Measurements from ENCODE around the gene RETREG1.

The RETREG1 gene

GRCh38 chr5:16525651-16526050 lies 91.1 kb downstream of the RETREG1 start:
- H3K56ac ChIP-seq (ENCODE audit: low read length): no peak overlapping the region
- H3K79me1 ChIP-seq (ENCODE audit: low read length): no peaks in the 10 kb centered on the region
- H3K23ac ChIP-seq (ENCODE audit: low read length): no peak overlapping the region
- H3K9ac ChIP-seq (ENCODE audit: low read length): no peak overlapping the region
- no peaks in the 10 kb centered on the region for H3K36me3 ChIP-seq (ENCODE audit: control insufficient read depth, insufficient read depth, low read length)
- H3K79me2 ChIP-seq (ENCODE audit: control insufficient read depth, insufficient read depth, low read length): no peaks in the 10 kb centered on the region
- H3K4ac ChIP-seq (ENCODE audit: low read depth, low read length): no peak overlapping the region
- no peaks in the 10 kb centered on the region for H3K4me1 ChIP-seq (ENCODE audit: control insufficient read depth, low read depth, low read length)
- no peak overlapping the region for H4K5ac ChIP-seq (ENCODE audit: low read length)
- H3K4me3 ChIP-seq (ENCODE audit: low read length): no peak overlapping the region
- no peaks in the 10 kb centered on the region for H3K27me3 ChIP-seq (ENCODE audit: insufficient read depth, low read length, poor library complexity)
- no peak overlapping the region for H4K8ac ChIP-seq (ENCODE audit: low read depth, low read length)
- H2BK15ac ChIP-seq (replicated peaks; ENCODE audit: low read depth): no peak overlapping the region
- no peak overlapping the region for H2BK5ac ChIP-seq (ENCODE audit: low read length)
- H3K27ac ChIP-seq (ENCODE audit: low read depth, low read length): no peak overlapping the region
- WGBS (ENCODE audit: extremely low coverage, insufficient coverage, low lambda C conversion rate): no CpG with 5 or more reads among the region's 4 CpGs
- H2BK120ac ChIP-seq (ENCODE audit: low read depth, low read length): no peak overlapping the region
- H2AK5ac ChIP-seq (ENCODE audit: low read length): no peak overlapping the region
- no peak overlapping the region for H3K18ac ChIP-seq (ENCODE audit: low read length)
- H3K4me2 ChIP-seq (ENCODE audit: low read length): no peak overlapping the region
- DNase-seq: no peak

- Histone ChIP-seq H3K4me2 (ENCODE audit: low read length) (no peak overlapping the region), H3K9ac (ENCODE audit: low read length) (no peak overlapping the region), H3K27ac (ENCODE audit: low read depth, low read length) (no peak overlapping the region), H2BK120ac (ENCODE audit: low read depth, low read length) (no peak overlapping the region), H3K79me1 (ENCODE audit: low read length) (no peaks in the 10 kb centered on the region), H3K4ac (ENCODE audit: low read depth, low read length) (no peak overlapping the region), H3K18ac (ENCODE audit: low read length) (no peak overlapping the region), H2AK5ac (ENCODE audit: low read length) (no peak overlapping the region), H3K27me3 (ENCODE audit: insufficient read depth, low read length, poor library complexity) (no peaks in the 10 kb centered on the region), H3K4me1 (ENCODE audit: control insufficient read depth, low read depth, low read length) (no peaks in the 10 kb centered on the region), H3K4me3 (ENCODE audit: low read length) (no peak overlapping the region), H4K8ac (ENCODE audit: low read depth, low read length) (no peak overlapping the region), H3K79me2 (ENCODE audit: control insufficient read depth, insufficient read depth, low read length) (no peaks in the 10 kb centered on the region), H3K56ac (ENCODE audit: low read length) (no peak overlapping the region), H4K5ac (ENCODE audit: low read length) (no peak overlapping the region), H3K23ac (ENCODE audit: low read length) (no peak overlapping the region), H2BK15ac (replicated peaks; ENCODE audit: low read depth) (no peak overlapping the region), H3K36me3 (ENCODE audit: control insufficient read depth, insufficient read depth, low read length) (no peaks in the 10 kb centered on the region), H2BK5ac (ENCODE audit: low read length) (no peak overlapping the region)
- whole genome bisulfite sequencing (ENCODE audit: extremely low coverage, insufficient coverage, low lambda C conversion rate): no CpG with 5 or more reads among the region's 5 CpGs
- DNase-seq: no peak
These were observed 92.5 kb downstream of the RETREG1 start for GRCh38 chr5:16524286-16524685.

GRCh38 chr5:16521521-16522483 lies 95.0 kb downstream of the RETREG1 start:
- Histone ChIP-seq H2BK120ac (ENCODE audit: low read depth, low read length) (no peak overlapping the region), H2AK5ac (ENCODE audit: low read length) (no peak overlapping the region), H3K9ac (ENCODE audit: low read length) (no peak overlapping the region), H3K56ac (ENCODE audit: low read length) (no peak overlapping the region), H3K4ac (ENCODE audit: low read depth, low read length) (no peak overlapping the region), H3K4me1 (ENCODE audit: control insufficient read depth, low read depth, low read length) (no peaks in the 10 kb centered on the region), H3K23ac (ENCODE audit: low read length) (no peak overlapping the region), H3K18ac (ENCODE audit: low read length) (no peak overlapping the region), H2BK15ac (replicated peaks; ENCODE audit: low read depth) (no peak overlapping the region), H3K27ac (ENCODE audit: low read depth, low read length) (no peak overlapping the region), H3K79me1 (ENCODE audit: low read length) (no peaks in the 10 kb centered on the region), H3K27me3 (ENCODE audit: insufficient read depth, low read length, poor library complexity) (no peaks in the 10 kb centered on the region), H4K8ac (ENCODE audit: low read depth, low read length) (no peak overlapping the region), H3K79me2 (ENCODE audit: control insufficient read depth, insufficient read depth, low read length) (no peaks in the 10 kb centered on the region), H3K4me3 (ENCODE audit: low read length) (no peak overlapping the region), H4K5ac (ENCODE audit: low read length) (no peak overlapping the region), H3K36me3 (ENCODE audit: control insufficient read depth, insufficient read depth, low read length) (no peaks in the 10 kb centered on the region), H2BK5ac (ENCODE audit: low read length) (no peak overlapping the region), H3K4me2 (ENCODE audit: low read length) (no peak overlapping the region)
- DNase-seq: no peak
- WGBS (ENCODE audit: extremely low coverage, insufficient coverage, low lambda C conversion rate): no CpG with 5 or more reads among the region's 10 CpGs

- Histone ChIP-seq H3K27me3 (ENCODE audit: insufficient read depth, low read length, poor library complexity) (no peaks in the 10 kb centered on the region), H2BK5ac (ENCODE audit: low read length) (no peak overlapping the region), H3K4me1 (ENCODE audit: control insufficient read depth, low read depth, low read length) (no peaks in the 10 kb centered on the region), H2BK120ac (ENCODE audit: low read depth, low read length) (no peak overlapping the region), H3K4me2 (ENCODE audit: low read length) (no peak overlapping the region), H3K18ac (ENCODE audit: low read length) (no peak overlapping the region), H3K4ac (ENCODE audit: low read depth, low read length) (no peak overlapping the region), H3K4me3 (ENCODE audit: low read length) (no peak overlapping the region), H3K36me3 (ENCODE audit: control insufficient read depth, insufficient read depth, low read length) (no peaks in the 10 kb centered on the region), H4K5ac (ENCODE audit: low read length) (no peak overlapping the region), H3K56ac (ENCODE audit: low read length) (no peak overlapping the region), H3K79me2 (ENCODE audit: control insufficient read depth, insufficient read depth, low read length) (no peaks in the 10 kb centered on the region), H3K27ac (ENCODE audit: low read depth, low read length) (no peak overlapping the region), H2AK5ac (ENCODE audit: low read length) (no peak overlapping the region), H3K23ac (ENCODE audit: low read length) (no peak overlapping the region), H3K9ac (ENCODE audit: low read length) (no peak overlapping the region), H2BK15ac (replicated peaks; ENCODE audit: low read depth) (no peak overlapping the region), H4K8ac (ENCODE audit: low read depth, low read length) (no peak overlapping the region), H3K79me1 (ENCODE audit: low read length) (no peaks in the 10 kb centered on the region)
- no CpG with 5 or more reads among the region's 4 CpGs for WGBS (ENCODE audit: extremely low coverage, insufficient coverage, low lambda C conversion rate)
- no peak for DNase-seq
These were observed 96.0 kb downstream of the RETREG1 start for GRCh38 chr5:16520841-16521240.

- no CpG with 5 or more reads among the region's 4 CpGs for WGBS (ENCODE audit: extremely low coverage, insufficient coverage, low lambda C conversion rate)
- H3K18ac ChIP-seq (ENCODE audit: low read length): no peak overlapping the region
- H3K27me3 ChIP-seq (ENCODE audit: insufficient read depth, low read length, poor library complexity): no peaks in the 10 kb centered on the region
- no peaks in the 10 kb centered on the region for H3K79me1 ChIP-seq (ENCODE audit: low read length)
- no peak overlapping the region for H3K4ac ChIP-seq (ENCODE audit: low read depth, low read length)
- no peak overlapping the region for H2BK15ac ChIP-seq (replicated peaks; ENCODE audit: low read depth)
- H3K36me3 ChIP-seq (ENCODE audit: control insufficient read depth, insufficient read depth, low read length): no peaks in the 10 kb centered on the region
- no peaks in the 10 kb centered on the region for H3K4me1 ChIP-seq (ENCODE audit: control insufficient read depth, low read depth, low read length)
- H3K56ac ChIP-seq (ENCODE audit: low read length): no peak overlapping the region
- no peak overlapping the region for H2BK5ac ChIP-seq (ENCODE audit: low read length)
- H2BK120ac ChIP-seq (ENCODE audit: low read depth, low read length): no peak overlapping the region
- DNase-seq: no peak
- H3K9ac ChIP-seq (ENCODE audit: low read length): no peak overlapping the region
- H3K27ac ChIP-seq (ENCODE audit: low read depth, low read length): no peak overlapping the region
- H4K5ac ChIP-seq (ENCODE audit: low read length): no peak overlapping the region
- no peak overlapping the region for H3K23ac ChIP-seq (ENCODE audit: low read length)
- no peak overlapping the region for H3K4me2 ChIP-seq (ENCODE audit: low read length)
- no peak overlapping the region for H4K8ac ChIP-seq (ENCODE audit: low read depth, low read length)
- H2AK5ac ChIP-seq (ENCODE audit: low read length): no peak overlapping the region
- H3K79me2 ChIP-seq (ENCODE audit: control insufficient read depth, insufficient read depth, low read length): no peaks in the 10 kb centered on the region
- no peak overlapping the region for H3K4me3 ChIP-seq (ENCODE audit: low read length)
These were observed 97.4 kb downstream of the RETREG1 start for GRCh38 chr5:16519435-16519834.

Measured in mesendoderm (in vitro differentiated cells).